Neuronal stem cell (in vitro differentiated cells): ENCODE results near the gene PCDHGB1.
A peak's percentile ranks its signal among the peaks of the same experiment; 100 is the strongest.

Source experiments
- DNase-seq: peaks from one replicate; pipeline ENCODE4 v3.0.0-alpha.2; 2013; ENCODE audit warnings: low spot score
- H2AFZ ChIP-seq: one replicate; pipeline ENCODE4 v1.6.1; 2013; ENCODE audit warnings: mild to moderate bottlenecking, low read length, inconsistent platforms
- H2AK5ac ChIP-seq: 2 replicates; pipeline ENCODE4 v1.6.1; 2013; ENCODE audit warnings: low read depth, mild to moderate bottlenecking, inconsistent platforms, low read length, moderate library complexity, mixed read lengths
- H2BK120ac ChIP-seq: 2 replicates; pipeline ENCODE4 v1.6.1; 2013; ENCODE audit warnings: low read depth, mild to moderate bottlenecking, inconsistent platforms, low read length, moderate library complexity, mixed read lengths
- H2BK12ac ChIP-seq: one replicate; pipeline ENCODE4 v1.6.1; 2013; ENCODE audit warnings: low read length, inconsistent platforms
- H2BK15ac ChIP-seq: 2 replicates; pipeline ENCODE4 v1.6.1; 2013; ENCODE audit warnings: mild to moderate bottlenecking, low read length, inconsistent platforms, mixed read lengths
- H2BK5ac ChIP-seq: one replicate; pipeline ENCODE4 v1.6.1; 2013; ENCODE audit warnings: inconsistent platforms, mild to moderate bottlenecking, low read length, moderate library complexity
- H3K14ac ChIP-seq: one replicate; pipeline ENCODE4 v1.6.1; 2013; ENCODE audit warnings: low read length, inconsistent platforms
- H3K18ac ChIP-seq: 2 replicates; pipeline ENCODE4 v1.6.1; 2013; ENCODE audit warnings: low read length, inconsistent platforms
- H3K23ac ChIP-seq: 2 replicates; pipeline ENCODE4 v1.6.1; 2013; ENCODE audit warnings: low read depth, mild to moderate bottlenecking, mixed read lengths, low read length, inconsistent platforms; ENCODE audit not compliant: poor library complexity
- H3K27ac ChIP-seq: replicated peaks from 3 replicates; pipeline ENCODE4 v1.5.1; 2013; ENCODE audit warnings: low read length, inconsistent platforms
- H3K27me3 ChIP-seq, 3 experiments: 2 replicates each; pipeline ENCODE4 v1.6.1; 2013; ENCODE audit warnings: low read length in 3 of 3, mild to moderate bottlenecking in 2 of 3, inconsistent platforms in 1 of 3, low read depth in 1 of 3, mixed read lengths in 1 of 3, moderate library complexity in 1 of 3; ENCODE audit not compliant: control insufficient read depth in 3 of 3, insufficient read depth in 3 of 3
- H3K36me3 ChIP-seq, 2 donors: replicated peaks in 1 of 2; 2 replicates each; pipeline ENCODE4 v1.6.1; 2013; ENCODE audit warnings: low read length in 2 of 2; ENCODE audit not compliant: control insufficient read depth in 2 of 2, insufficient read depth in 2 of 2
- H3K4ac ChIP-seq: 2 replicates; pipeline ENCODE4 v1.6.1; 2013; ENCODE audit warnings: inconsistent platforms, mild to moderate bottlenecking, low read length, moderate library complexity
- H3K4me1 ChIP-seq, 2 donors: 1 replicate in 1 of 2; 2 replicates in 1 of 2; pipeline ENCODE4 v1.6.1; 2013; ENCODE audit warnings: low read length in 2 of 2, low read depth in 1 of 2; ENCODE audit not compliant: control insufficient read depth in 2 of 2, insufficient read depth in 1 of 2
- H3K4me2 ChIP-seq: one replicate; pipeline ENCODE4 v1.6.1; 2013; ENCODE audit warnings: mild to moderate bottlenecking, low read length, inconsistent platforms; ENCODE audit not compliant: insufficient read depth, poor library complexity, severe bottlenecking
- H3K4me3 ChIP-seq, 2 donors: 2 replicates each; pipeline ENCODE4 v1.5.1; 2013; ENCODE audit warnings: low read length in 2 of 2, mild to moderate bottlenecking in 2 of 2, inconsistent platforms in 1 of 2, moderate library complexity in 1 of 2
- H3K79me1 ChIP-seq: one replicate; pipeline ENCODE4 v1.6.1; 2013; ENCODE audit warnings: low read depth, mild to moderate bottlenecking, inconsistent platforms, low read length, moderate library complexity
- H3K9ac ChIP-seq: one replicate; pipeline ENCODE4 v1.6.1; 2013; ENCODE audit warnings: mild to moderate bottlenecking, low read depth, low read length, inconsistent platforms; ENCODE audit not compliant: poor library complexity
- H3K9me3 ChIP-seq, 2 donors: replicated peaks in 1 of 2; 2 replicates each; pipeline versions ENCODE3 to v1.6.1; 2013; ENCODE audit warnings: low read length in 2 of 2, mild to moderate bottlenecking in 2 of 2, inconsistent platforms in 1 of 2, low read depth in 1 of 2, mixed read lengths in 1 of 2, moderate library complexity in 1 of 2; ENCODE audit not compliant: control insufficient read depth in 2 of 2, insufficient read depth in 1 of 2
- H4K8ac ChIP-seq: one replicate; pipeline ENCODE4 v1.6.1; 2013; ENCODE audit warnings: low read depth, mild to moderate bottlenecking, inconsistent platforms, low read length, moderate library complexity
- H4K91ac ChIP-seq: one replicate; pipeline ENCODE4 v1.6.1; 2013; ENCODE audit warnings: low read length, low read depth, mild to moderate bottlenecking, inconsistent platforms; ENCODE audit not compliant: poor library complexity
- WGBS, 2 donors: extraction: QIAGEN DNeasy Blood & Tissue Kit; methylation state at CpG; one replicate each; pipeline ENCODE4 v1.1.7; 2013; ENCODE audit warnings: missing lambda C conversion rate in 2 of 2, mixed read lengths in 1 of 2; ENCODE audit not compliant: insufficient read length in 2 of 2, insufficient replicate concordance in 1 of 2; ENCODE audit errors: extremely low coverage in 2 of 2; 5-methylcytosine and 5-hydroxymethylcytosine counted together

PCDHGB1 gene

GRCh38 chr5:141399555-141400258 lies 49.8 kb downstream of the PCDHGB1 start:
- Histone ChIP-seq H2AFZ (no peak overlapping the region), H2BK15ac (no peak overlapping the region), H3K4me1 (no peaks in the 10 kb centered on the region), H3K18ac (no peak overlapping the region), H4K8ac (no peak overlapping the region), H2AK5ac (peak overlapping the region; percentile 84), H3K36me3 (no peaks in the 10 kb centered on the region), H3K9me3 (peaks cover 29 to 74% of the 10 kb centered on the region in 2 donors), H3K4me3 (peak overlapping the region in 1 of 2 donors; percentile 19), H3K4me2 (no peak overlapping the region), H3K14ac (no peak overlapping the region), H3K27me3 (no peaks in the 10 kb centered on the region), H3K23ac (peak overlapping the region; percentile 31), H3K79me1 (peaks cover under 1% of the 10 kb centered on the region), H2BK5ac (no peak overlapping the region), H3K27ac (no peak overlapping the region), H3K4ac (no peak overlapping the region), H2BK120ac (peak overlapping the region; percentile 41), H3K9ac (peak overlapping the region; percentile 44), H2BK12ac (no peak overlapping the region), H4K91ac (peak overlapping the region; percentile 64)
- WGBS, 2 donors = no CpG with 5 or more reads among the region's 61 CpGs
- DNase-seq = no peak
